ENCODE data around the gene TCERG1L.
"Not testable (repeated sequence)": the region's sequence is repeated elsewhere in the genome, so short reads cannot be mapped to it uniquely, and the experiment has no call there.

The TCERG1L gene

DNA sequence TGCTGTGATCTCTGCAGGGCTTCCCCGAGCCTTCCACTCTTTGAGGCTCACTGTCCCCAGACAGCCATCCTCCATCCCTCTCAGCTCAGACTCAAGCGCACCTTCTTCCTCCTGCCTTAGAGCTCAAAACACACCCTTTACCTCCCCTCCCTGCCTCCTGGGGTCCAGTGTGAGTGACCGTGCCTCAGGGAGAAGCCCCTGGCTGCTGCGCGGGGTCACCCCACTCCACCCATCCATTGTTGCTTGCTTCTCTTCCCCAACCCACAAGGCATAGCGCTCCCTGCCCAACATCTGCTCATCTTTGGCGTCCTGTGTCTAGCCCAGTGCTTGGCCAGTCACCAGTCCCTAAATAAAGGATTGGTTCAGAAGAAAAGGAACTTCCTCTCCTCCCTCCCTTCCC is 170.3 kb downstream of the TCERG1L start:
- no peak for DNase-seq

DNA sequence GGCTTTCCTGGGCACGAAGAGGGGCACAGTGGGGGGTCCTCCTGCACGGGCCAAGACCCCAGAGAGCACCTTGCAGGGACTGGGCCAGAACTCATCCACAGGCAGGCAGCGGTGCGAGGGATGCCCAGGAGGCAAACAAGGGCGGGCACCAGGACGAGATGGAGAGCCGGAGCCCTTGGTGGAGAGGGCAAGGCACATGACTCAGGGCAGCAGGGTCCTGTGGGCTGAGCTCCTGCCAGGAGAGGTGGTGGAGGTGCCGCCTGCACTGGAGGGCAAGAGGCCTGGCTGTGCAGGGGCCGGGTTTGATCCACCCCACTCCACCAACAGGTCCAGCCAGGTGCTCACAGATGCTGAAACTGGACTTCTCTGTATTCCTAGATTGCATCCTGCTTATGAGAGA is 170.9 kb downstream of the TCERG1L start:
- no peak for DNase-seq

GRCh38 chr10:131137223-131137622 is 174.3 kb downstream of the TCERG1L start:
- no peak for DNase-seq

- DNase-seq = not testable (repeated sequence)
Measured at GRCh38 chr10:131136336-131136735, 175.2 kb downstream of the TCERG1L start.

DNA sequence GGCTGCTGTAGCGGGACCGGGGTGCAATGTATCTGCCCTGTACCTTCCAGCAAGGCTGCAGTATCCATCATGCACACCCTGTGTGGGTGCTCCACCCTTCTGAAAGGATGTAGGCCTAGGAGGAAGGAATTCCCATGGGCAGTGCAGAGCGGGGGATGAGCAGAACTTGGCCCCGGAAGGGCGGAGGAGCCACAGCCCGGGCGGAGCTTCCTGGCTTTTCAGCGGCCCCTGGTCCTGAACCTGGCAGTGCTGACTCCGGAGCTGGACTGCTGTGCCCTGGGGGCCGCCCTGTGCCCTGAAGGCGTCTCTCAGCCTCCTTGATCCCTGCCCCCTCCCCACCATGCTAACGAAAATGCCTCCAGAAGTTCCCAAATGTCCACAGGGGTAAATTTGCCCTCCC is 175.8 kb downstream of the TCERG1L start:
- DNase-seq = no peak

DNA sequence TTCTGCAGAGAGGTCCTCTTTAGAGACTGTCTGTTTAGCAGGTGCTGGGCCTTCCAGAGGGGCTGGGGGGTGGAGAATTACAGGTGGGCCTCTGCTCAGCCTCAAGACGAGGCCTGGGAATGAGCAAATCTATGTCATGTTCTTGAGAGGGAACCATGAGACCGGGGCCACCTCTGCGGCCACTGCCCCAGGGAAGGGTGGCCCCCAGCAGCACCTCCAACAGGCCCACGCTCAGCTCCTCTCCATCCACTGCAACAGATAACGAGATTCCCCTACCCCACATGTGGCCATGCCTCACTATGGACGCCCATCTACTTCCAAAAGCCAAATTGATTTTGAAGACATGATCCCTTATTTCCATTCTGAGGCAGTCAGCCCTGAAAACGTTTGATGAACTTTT is 176.9 kb downstream of the TCERG1L start:
- DNase-seq = no peak

- no peak for DNase-seq
Measured at GRCh38 chr10:131134001-131134576, 177.4 kb downstream of the TCERG1L start.

DNA sequence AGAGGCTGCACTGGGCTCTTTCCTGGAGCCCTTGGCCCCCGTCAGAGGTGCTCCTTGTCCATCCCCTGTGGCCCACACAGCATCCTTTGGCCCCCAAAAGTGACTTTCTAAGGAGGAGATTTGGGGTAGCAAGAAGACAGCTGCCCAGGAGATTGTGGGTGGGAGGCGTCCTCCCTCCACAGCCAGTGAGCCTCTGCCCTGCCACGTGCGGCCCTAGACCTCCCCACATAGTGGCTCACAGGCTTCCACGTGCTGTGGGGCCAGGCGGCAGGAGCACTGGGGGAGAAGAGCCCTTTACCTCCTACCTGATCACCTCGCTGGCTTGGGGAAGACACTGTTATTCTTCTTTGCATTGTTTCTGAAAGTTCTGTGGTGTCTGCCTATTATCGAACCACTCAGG is 178.8 kb downstream of the TCERG1L start:
- no peak for DNase-seq

- DNase-seq = no peak
Measured at GRCh38 chr10:131131726-131132591, 179.6 kb downstream of the TCERG1L start.

DNA sequence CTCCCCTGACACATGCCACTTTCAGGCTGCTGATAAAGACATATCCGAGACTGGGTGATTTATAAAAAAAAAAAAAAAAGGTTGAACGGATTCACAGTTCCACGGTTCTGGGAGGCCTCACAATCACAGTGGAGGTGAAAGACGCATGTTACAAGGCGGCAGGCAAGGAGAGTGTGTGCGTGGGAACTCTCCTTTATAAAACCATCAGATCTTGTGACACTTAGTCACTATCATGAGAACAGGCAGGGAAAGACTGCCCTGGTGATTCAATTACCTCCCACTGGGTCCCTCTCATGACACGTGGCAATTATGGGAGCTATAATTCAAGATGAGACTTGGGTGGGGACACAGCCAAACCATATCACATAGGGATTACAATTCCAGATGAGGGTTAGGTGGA is 181.5 kb downstream of the TCERG1L start:
- DNase-seq = no peak

- DNase-seq = no peak
Measured at GRCh38 chr10:131129544-131129943, 182.0 kb downstream of the TCERG1L start.

DNA sequence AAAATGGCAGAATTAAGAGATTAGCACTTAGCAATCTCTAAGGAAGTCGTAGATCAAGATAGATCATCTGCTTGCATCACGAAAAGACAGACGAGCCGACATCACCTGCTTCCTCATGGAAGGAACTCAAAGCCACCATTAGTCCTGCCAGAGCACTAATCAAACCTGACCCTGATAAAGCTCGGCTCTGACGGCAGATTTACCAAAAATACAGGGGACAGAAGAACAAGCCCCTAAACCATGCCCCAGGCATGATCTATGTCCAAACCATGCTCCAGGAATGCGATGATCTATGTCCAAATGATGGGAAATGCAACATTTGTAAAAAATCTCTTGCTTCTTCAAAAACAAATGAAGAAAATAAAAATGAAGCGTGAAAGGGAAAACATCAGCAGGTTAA is 182.8 kb downstream of the TCERG1L start:
- no peak for DNase-seq

DNA sequence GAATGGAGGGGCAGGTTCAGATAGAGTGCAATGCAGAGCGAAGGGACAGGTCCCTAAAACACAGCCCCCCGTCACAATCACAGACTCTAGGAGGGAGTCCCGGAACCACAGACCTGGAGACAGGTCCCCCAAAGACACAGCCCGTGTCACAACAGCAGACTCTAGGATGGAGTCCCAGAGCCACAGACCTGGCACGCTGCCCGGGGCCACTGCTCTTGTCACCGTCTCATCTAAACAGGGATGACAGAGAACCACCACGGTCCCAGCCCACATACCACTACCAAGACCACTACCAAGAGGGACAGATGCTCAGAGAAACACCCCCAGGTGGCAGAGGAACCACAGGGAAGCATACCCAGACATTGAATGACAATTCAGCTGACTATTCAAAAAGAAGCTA is 183.9 kb downstream of the TCERG1L start:
- no peak for DNase-seq

DNA sequence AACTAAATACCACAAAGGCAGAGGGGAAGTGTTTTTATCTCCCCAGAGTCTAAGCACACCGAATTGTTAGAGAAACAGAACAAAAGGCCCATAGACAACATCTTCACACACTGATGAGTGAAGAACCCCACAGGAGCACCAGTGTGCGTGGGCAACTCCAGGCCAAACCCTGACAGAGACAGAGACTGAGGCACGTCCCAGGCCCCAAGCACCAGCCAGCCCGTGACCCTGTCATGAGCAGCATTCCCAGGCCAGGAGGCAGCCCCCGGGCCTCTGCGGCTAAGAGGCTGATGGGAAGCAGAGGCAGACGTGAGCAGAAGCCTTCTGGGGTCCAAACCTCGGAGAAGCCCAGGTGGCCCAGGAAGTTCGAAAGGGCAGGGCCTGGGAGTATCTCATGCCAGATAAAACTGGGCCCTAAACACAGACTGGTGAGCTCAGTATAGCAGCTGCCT is 184.4 kb downstream of the TCERG1L start:
- DNase-seq = no peak

- DNase-seq = no peak
Measured at GRCh38 chr10:131126321-131127137, 185.0 kb downstream of the TCERG1L start.

DNA sequence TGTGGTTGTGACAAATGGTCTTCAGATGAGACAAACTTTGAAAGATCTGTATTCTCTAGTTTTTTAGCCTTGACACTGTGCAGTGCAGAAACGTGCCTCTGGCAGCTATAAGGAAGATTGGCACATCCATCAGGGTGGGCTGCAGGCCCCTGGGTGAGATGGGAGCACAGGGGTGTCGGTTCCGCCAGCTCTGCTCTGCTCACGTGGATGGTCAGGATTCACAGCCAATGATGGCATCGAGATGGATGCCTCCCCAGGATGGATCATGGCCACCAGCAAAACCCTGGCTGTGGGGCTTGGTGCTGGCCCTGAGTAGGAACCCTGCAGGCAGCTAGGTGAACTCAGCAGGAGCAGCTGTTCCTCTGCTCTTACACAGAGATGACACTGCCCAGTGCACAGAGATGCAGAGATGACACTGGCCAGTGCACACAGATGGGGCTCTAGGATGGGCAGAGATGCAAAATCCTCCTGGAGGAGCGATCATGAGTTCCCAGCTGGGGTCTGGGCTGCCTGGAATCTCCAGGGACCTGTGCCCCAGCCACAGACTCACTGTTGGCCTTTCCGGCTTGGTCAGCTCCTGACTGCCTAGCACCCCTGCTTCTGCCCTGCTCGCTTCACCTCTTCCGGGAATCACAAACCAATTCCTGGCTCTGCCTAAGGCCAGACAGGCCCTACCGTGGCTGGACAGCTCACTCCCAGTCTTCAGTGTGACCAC is 185.9 kb downstream of the TCERG1L start:
- DNase-seq = no peak

- DNase-seq = no peak
Measured at GRCh38 chr10:131124945-131125344, 186.6 kb downstream of the TCERG1L start.

- DNase-seq = no peak
Measured at GRCh38 chr10:131123496-131123895, 188.0 kb downstream of the TCERG1L start.

- DNase-seq = no peak
Measured at GRCh38 chr10:131121511-131122035, 189.9 kb downstream of the TCERG1L start.

GRCh38 chr10:131119626-131120355 is 191.7 kb downstream of the TCERG1L start:
- DNase-seq = no peak

DNA sequence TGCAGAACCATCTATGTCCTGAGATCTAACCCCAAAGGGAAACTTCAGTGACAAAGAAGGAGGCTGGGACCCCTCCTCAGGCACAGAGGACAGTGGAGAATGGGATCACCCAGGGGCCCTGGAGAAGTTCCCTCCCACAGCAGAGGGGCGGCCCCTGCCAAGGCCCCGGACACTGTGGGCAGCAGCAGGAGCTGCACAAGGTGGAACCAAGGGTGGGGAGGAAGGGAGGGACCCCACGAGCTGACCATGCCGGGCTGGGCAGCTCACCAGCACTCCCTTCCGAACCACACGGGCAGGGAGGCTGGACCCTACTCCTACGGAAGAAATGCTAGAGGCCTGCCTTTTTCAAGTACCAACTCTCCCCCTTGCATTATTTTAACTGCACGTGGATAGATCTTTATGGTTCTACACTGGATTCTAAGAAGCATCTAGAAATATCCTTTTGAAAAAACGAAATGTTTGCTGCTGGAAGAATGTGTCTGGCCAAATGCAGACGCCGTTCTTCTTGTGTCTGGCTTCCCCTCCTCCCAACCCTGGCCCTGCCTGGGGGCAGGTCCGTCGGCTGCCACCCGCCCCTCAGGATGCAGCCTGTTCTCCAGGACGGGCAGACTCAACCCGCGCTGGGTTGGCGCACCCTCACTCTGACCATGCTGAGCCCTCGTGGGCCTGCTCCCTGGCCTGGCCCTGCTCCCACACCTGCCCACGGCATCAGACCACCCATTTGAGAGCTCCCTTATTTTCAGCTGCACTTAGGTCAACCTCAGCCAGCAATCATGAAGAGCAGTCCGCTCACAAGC is 193.9 kb downstream of the TCERG1L start:
- DNase-seq = no peak

All from fibroblast of skin of abdomen (primary cell).